WTC11 (cell line): ENCODE results near the gene CSPG4. TPM values are rescaled to one million over a fixed set of nuclear protein-coding genes. Genes with fewer than 3 reads are reported as not detected.

Experiments used
- ATAC-seq: fragments of 200-7000 bp; cut with Tn5 transposase; 2 replicates; pipeline ENCODE4 v1.10.0; 2021; ENCODE audit warnings: mild to moderate bottlenecking, moderate library complexity
- CTCF ChIA-PET: fragments of 300-600 bp; sonication (Branson Sonifier 250); formaldehyde crosslinking; loops from one replicate; lab custom pipeline; 2021; ENCODE audit warnings: antibody characterized with exemption; lab: Charles Lee
- POLR2A ChIA-PET: fragments of 350-600 bp; sonication (Branson Sonifier 250); formaldehyde crosslinking; loops from one replicate; lab custom pipeline; 2021; ENCODE audit warnings: antibody characterized with exemption; lab: Charles Lee
- DNase-seq: peaks from one replicate; pipeline ENCODE4 v3.0.0; 2021; ENCODE audit warnings: low spot score
- H3K27ac Mint-ChIP-seq: 2 replicates; pipeline ENCODE4 v1.8.0; 2021; ENCODE audit warnings: mixed read lengths
- H3K27me3 Mint-ChIP-seq: 2 replicates; pipeline ENCODE4 v1.8.0; 2021; ENCODE audit warnings: low read depth, mild to moderate bottlenecking, moderate library complexity, mixed read lengths
- H3K36me3 Mint-ChIP-seq: 2 replicates; pipeline ENCODE4 v1.8.0; 2021; ENCODE audit warnings: mixed read lengths
- H3K4me1 Mint-ChIP-seq: 2 replicates; pipeline ENCODE4 v1.8.0; 2022; ENCODE audit warnings: mixed read lengths
- H3K4me3 Mint-ChIP-seq: 2 replicates; pipeline ENCODE4 v1.8.0; 2021; ENCODE audit warnings: mild to moderate bottlenecking, moderate library complexity, mixed read lengths
- H3K9me3 Mint-ChIP-seq: 2 replicates; pipeline ENCODE4 v1.8.0; 2021; ENCODE audit warnings: mixed read lengths
- ATF2 ChIP-seq: sonication (generic); formaldehyde crosslinking; IDR thresholded peaks from 2 replicates; pipeline ENCODE4 v1.8.1; 2022; ENCODE audit warnings: low read depth, missing genetic modification reagents, borderline replicate concordance
- FOXP1 ChIP-seq: sonication (generic); formaldehyde crosslinking; IDR thresholded peaks from 2 replicates; pipeline ENCODE4 v1.8.0; 2022; ENCODE audit warnings: missing genetic modification reagents, mild to moderate bottlenecking, moderate library complexity, borderline replicate concordance
- GABPB1 ChIP-seq: sonication (generic); formaldehyde crosslinking; IDR thresholded peaks from 2 replicates; pipeline ENCODE4 v1.8.1; 2023; ENCODE audit warnings: mild to moderate bottlenecking, missing genetic modification reagents
- MXD4 ChIP-seq: fragments of 250-450 bp; sonication (Bioruptor Pico); IDR thresholded peaks from 2 replicates; pipeline ENCODE4 v1.8.0; 2021; ENCODE audit warnings: mild to moderate bottlenecking, moderate library complexity, borderline replicate concordance
- NFYB ChIP-seq: sonication (generic); formaldehyde crosslinking; conservative IDR thresholded peaks from 2 replicates; pipeline ENCODE4 v1.8.0; 2022; ENCODE audit warnings: low read depth, missing genetic modification reagents
- NR1H2 ChIP-seq: sonication (generic); formaldehyde crosslinking; IDR thresholded peaks from 2 replicates; pipeline ENCODE4 v1.9.0; 2021; ENCODE audit warnings: mild to moderate bottlenecking, moderate library complexity, missing genetic modification reagents
- NR3C1 ChIP-seq: sonication (generic); formaldehyde crosslinking; conservative IDR thresholded peaks from 2 replicates; pipeline ENCODE4 v1.8.1; 2023; ENCODE audit warnings: low read depth, mild to moderate bottlenecking, missing genetic modification reagents
- PRDM15 ChIP-seq: sonication (generic); formaldehyde crosslinking; IDR thresholded peaks from 2 replicates; pipeline ENCODE4 v1.8.0; 2022; ENCODE audit warnings: missing genetic modification reagents
- SOX15 ChIP-seq: fragments of 250-450 bp; sonication (Bioruptor Pico); IDR thresholded peaks from 2 replicates; pipeline ENCODE4 v1.9.0; 2021; ENCODE audit warnings: mild to moderate bottlenecking
- TP53 ChIP-seq: sonication (generic); formaldehyde crosslinking; IDR thresholded peaks from 2 replicates; pipeline ENCODE4 v1.8.1; 2023; ENCODE audit warnings: mild to moderate bottlenecking, missing genetic modification reagents
- ZNF219 ChIP-seq: sonication (generic); formaldehyde crosslinking; IDR thresholded peaks from 2 replicates; pipeline ENCODE4 v1.8.0; 2023; ENCODE audit warnings: missing genetic modification reagents, mild to moderate bottlenecking, borderline replicate concordance
- ZNF532 ChIP-seq: fragments of 250-450 bp; sonication (Bioruptor Pico); IDR thresholded peaks from 2 replicates; pipeline ENCODE4 v1.9.0; 2021; ENCODE audit warnings: mild to moderate bottlenecking, borderline replicate concordance
- total RNA-seq: library from RNA; stranded (reverse); gene quantifications from 3 replicates; pipeline ENCODE4 v1.2.3, GENCODE V29; 2021
- TF ChIP-seq, protein P1 (sequence below): sonication (generic); formaldehyde crosslinking; IDR thresholded peaks from 2 replicates; pipeline ENCODE4 v1.8.0; 2022; ENCODE audit warnings: mild to moderate bottlenecking, missing genetic modification reagents
- TF ChIP-seq, protein P2 (sequence below): fragments of 250-450 bp; sonication (Bioruptor Pico); IDR thresholded peaks from 2 replicates; pipeline ENCODE4 v2.1.2; 2022; ENCODE audit warnings: mild to moderate bottlenecking, moderate library complexity
- TF ChIP-seq, protein P3 (sequence below): sonication (generic); formaldehyde crosslinking; IDR thresholded peaks from 2 replicates; pipeline ENCODE4 v1.8.0; 2023; ENCODE audit warnings: missing genetic modification reagents

The CSPG4 gene
- total RNA-seq, 1 experiment from 2014 or later = 2.9 TPM

- Mint-ChIP-seq H3K9me3 (no peaks in the 10 kb centered on the region), H3K36me3 (no peaks in the 10 kb centered on the region), H3K27me3 (no peaks in the 10 kb centered on the region; the same call in 1 of the 2 replicates), H3K4me3 (no peak overlapping the region), H3K27ac (no peak overlapping the region), H3K4me1 (peaks cover 6% of the 10 kb centered on the region)
- DNase-seq (no peak), ATAC-seq (no peak)
- TF ChIP-seq FOXP1 = no peak
- TF ChIP-seq TP53 (CRISPR knock-in tag) = no peak
- TF ChIP-seq GABPB1 (CRISPR knock-in tag) = no peak
- no peak for TF ChIP-seq PRDM15 (CRISPR knock-in tag)
- TF ChIP-seq, protein P1, sequence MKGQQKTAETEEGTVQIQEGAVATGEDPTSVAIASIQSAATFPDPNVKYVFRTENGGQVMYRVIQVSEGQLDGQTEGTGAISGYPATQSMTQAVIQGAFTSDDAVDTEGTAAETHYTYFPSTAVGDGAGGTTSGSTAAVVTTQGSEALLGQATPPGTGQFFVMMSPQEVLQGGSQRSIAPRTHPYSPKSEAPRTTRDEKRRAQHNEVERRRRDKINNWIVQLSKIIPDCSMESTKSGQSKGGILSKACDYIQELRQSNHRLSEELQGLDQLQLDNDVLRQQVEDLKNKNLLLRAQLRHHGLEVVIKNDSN (CRISPR knock-in tag) = no peak
- TF ChIP-seq NR1H2 (CRISPR knock-in tag) = no peak
- TF ChIP-seq ZNF219 (CRISPR knock-in tag) = no peak
- TF ChIP-seq NR3C1 = no peak
- no peak for TF ChIP-seq ATF2 (CRISPR knock-in tag)
- no peak for TF ChIP-seq NFYB (CRISPR knock-in tag)
- TF ChIP-seq, protein P2, sequence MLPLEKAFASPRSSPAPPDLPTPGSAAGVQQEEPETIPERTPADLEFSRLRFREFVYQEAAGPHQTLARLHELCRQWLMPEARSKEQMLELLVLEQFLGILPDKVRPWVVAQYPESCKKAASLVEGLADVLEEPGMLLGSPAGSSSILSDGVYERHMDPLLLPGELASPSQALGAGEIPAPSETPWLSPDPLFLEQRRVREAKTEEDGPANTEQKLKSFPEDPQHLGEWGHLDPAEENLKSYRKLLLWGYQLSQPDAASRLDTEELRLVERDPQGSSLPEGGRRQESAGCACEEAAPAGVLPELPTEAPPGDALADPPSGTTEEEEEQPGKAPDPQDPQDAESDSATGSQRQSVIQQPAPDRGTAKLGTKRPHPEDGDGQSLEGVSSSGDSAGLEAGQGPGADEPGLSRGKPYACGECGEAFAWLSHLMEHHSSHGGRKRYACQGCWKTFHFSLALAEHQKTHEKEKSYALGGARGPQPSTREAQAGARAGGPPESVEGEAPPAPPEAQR (CRISPR knock-in tag) = no peak
- TF ChIP-seq ZNF532 = no peak
- TF ChIP-seq, protein P3, sequence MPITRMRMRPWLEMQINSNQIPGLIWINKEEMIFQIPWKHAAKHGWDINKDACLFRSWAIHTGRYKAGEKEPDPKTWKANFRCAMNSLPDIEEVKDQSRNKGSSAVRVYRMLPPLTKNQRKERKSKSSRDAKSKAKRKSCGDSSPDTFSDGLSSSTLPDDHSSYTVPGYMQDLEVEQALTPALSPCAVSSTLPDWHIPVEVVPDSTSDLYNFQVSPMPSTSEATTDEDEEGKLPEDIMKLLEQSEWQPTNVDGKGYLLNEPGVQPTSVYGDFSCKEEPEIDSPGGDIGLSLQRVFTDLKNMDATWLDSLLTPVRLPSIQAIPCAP = no peak
- TF ChIP-seq SOX15 (CRISPR knock-in tag) = no peak
- no peak for TF ChIP-seq MXD4
- POLR2A ChIA-PET = interaction anchor here (0.7 kb wide), 1 partner anchor 14 kb away, joined by 3 read pairs; no protein-coding TSS in a partner anchor
- CTCF ChIA-PET = interaction anchor here (0.8 kb wide), 1 partner anchor 15 kb away, joined by 3 read pairs; no protein-coding TSS in a partner anchor
These were observed 40.5 kb upstream of the CSPG4 start for GRCh38 chr15:75753145-75753544.
